KMS-11 (cell line): ENCODE results near the gene TUSC7.

Experiments used
- H2AFZ ChIP-seq: fragments of 200-600 bp; sonication (generic); 2 replicates; pipeline ENCODE4 v1.6.1; 2016; ENCODE audit warnings: antibody characterized with exemption, mixed run types, low read depth
- H3K27ac ChIP-seq: fragments of 200-600 bp; sonication (generic); 2 replicates; pipeline ENCODE4 v1.6.1; 2016; ENCODE audit warnings: mild to moderate bottlenecking, mixed run types
- H3K27me3 ChIP-seq: fragments of 200-600 bp; sonication (generic); 2 replicates; pipeline ENCODE4 v1.6.1; 2017; ENCODE audit warnings: mild to moderate bottlenecking, low read depth, mixed run types, moderate library complexity; ENCODE audit not compliant: insufficient read depth
- H3K36me3 ChIP-seq: fragments of 200-600 bp; sonication (generic); 2 replicates; pipeline ENCODE4 v1.6.1; 2017; ENCODE audit warnings: mild to moderate bottlenecking, mixed run types; ENCODE audit not compliant: insufficient read depth
- H3K4me1 ChIP-seq: fragments of 200-600 bp; sonication (generic); 2 replicates; pipeline ENCODE4 v1.6.1; 2016; ENCODE audit warnings: mild to moderate bottlenecking, low read depth, mixed run types; ENCODE audit not compliant: poor library complexity, severe bottlenecking
- H3K4me2 ChIP-seq: fragments of 200-600 bp; sonication (generic); 2 replicates; pipeline ENCODE4 v1.7.0; 2016; ENCODE audit warnings: mild to moderate bottlenecking, mixed run types
- H3K4me3 ChIP-seq: fragments of 200-600 bp; sonication (generic); IDR thresholded peaks from 2 replicates; pipeline ENCODE4 v1.6.1; 2017; ENCODE audit warnings: low read depth, low read length, mixed read lengths; ENCODE audit not compliant: insufficient read depth
- H3K79me2 ChIP-seq: fragments of 200-600 bp; sonication (generic); 2 replicates; pipeline ENCODE4 v1.6.1; 2016; ENCODE audit warnings: low read depth, mixed run types; ENCODE audit not compliant: insufficient read depth
- H3K9ac ChIP-seq: fragments of 200-600 bp; sonication (generic); 2 replicates; pipeline ENCODE4 v1.6.1; 2016; ENCODE audit warnings: mild to moderate bottlenecking, mixed run types
- H4K20me1 ChIP-seq: fragments of 200-600 bp; sonication (generic); 2 replicates; pipeline ENCODE4 v1.6.1; 2016; ENCODE audit warnings: mild to moderate bottlenecking, mixed run types; ENCODE audit not compliant: insufficient read depth
- CTCF ChIP-seq: fragments of 200-600 bp; sonication (generic); conservative IDR thresholded peaks from 2 replicates; pipeline ENCODE4 v1.6.1; 2017; ENCODE audit warnings: low read depth, mild to moderate bottlenecking, antibody characterized with exemption, low read length, moderate library complexity, mixed read lengths

Gene TUSC7

GRCh38 chr3:116691041-116691440 lies 18.5 kb upstream of the TUSC7 start:
- H4K20me1 ChIP-seq = no peaks in the 10 kb centered on the region
- H3K36me3 ChIP-seq = no peaks in the 10 kb centered on the region
- H3K4me2 ChIP-seq = no peak overlapping the region
- H3K4me3 ChIP-seq = no peak overlapping the region
- no peak overlapping the region for H3K27ac ChIP-seq
- no peak overlapping the region for H2AFZ ChIP-seq
- no peaks in the 10 kb centered on the region for H3K79me2 ChIP-seq
- H3K4me1 ChIP-seq = no peaks in the 10 kb centered on the region
- H3K27me3 ChIP-seq = no peaks in the 10 kb centered on the region
- TF ChIP-seq CTCF = no peak
- H3K9ac ChIP-seq = no peak overlapping the region

- H3K4me1 ChIP-seq = no peaks in the 10 kb centered on the region
- H3K79me2 ChIP-seq = no peaks in the 10 kb centered on the region
- H4K20me1 ChIP-seq = no peaks in the 10 kb centered on the region
- no peak overlapping the region for H3K4me2 ChIP-seq
- no peak overlapping the region for H3K9ac ChIP-seq
- no peak overlapping the region for H3K27ac ChIP-seq
- no peak for TF ChIP-seq CTCF
- H3K4me3 ChIP-seq = no peak overlapping the region
- H3K27me3 ChIP-seq = no peaks in the 10 kb centered on the region
- no peak overlapping the region for H2AFZ ChIP-seq
- no peaks in the 10 kb centered on the region for H3K36me3 ChIP-seq
Observed at GRCh38 chr3:116701070-116701469, 8.5 kb upstream of the TUSC7 start.

- no peak overlapping the region for H3K4me3 ChIP-seq
- H3K27me3 ChIP-seq = no peaks in the 10 kb centered on the region
- no peaks in the 10 kb centered on the region for H3K79me2 ChIP-seq
- H3K36me3 ChIP-seq = no peaks in the 10 kb centered on the region
- no peak overlapping the region for H2AFZ ChIP-seq
- no peak overlapping the region for H3K9ac ChIP-seq
- no peak overlapping the region for H3K4me2 ChIP-seq
- H4K20me1 ChIP-seq = no peaks in the 10 kb centered on the region
- H3K4me1 ChIP-seq = no peaks in the 10 kb centered on the region
- no peak for TF ChIP-seq CTCF
- no peak overlapping the region for H3K27ac ChIP-seq
Observed at GRCh38 chr3:116702334-116702733, 7.2 kb upstream of the TUSC7 start.

- Histone ChIP-seq H3K4me2 (no peak overlapping the region), H3K4me3 (no peak overlapping the region), H3K27me3 (no peaks in the 10 kb centered on the region), H3K36me3 (no peaks in the 10 kb centered on the region), H4K20me1 (no peaks in the 10 kb centered on the region), H3K27ac (no peak overlapping the region), H2AFZ (no peak overlapping the region), H3K9ac (no peak overlapping the region), H3K79me2 (no peaks in the 10 kb centered on the region), H3K4me1 (no peaks in the 10 kb centered on the region)
- TF ChIP-seq CTCF = no peak
Observed at GRCh38 chr3:116707531-116707930, 2.0 kb upstream of the TUSC7 start.

GRCh38 chr3:116716490-116716889 lies 6.9 kb downstream of the TUSC7 start:
- H3K4me1 ChIP-seq = no peaks in the 10 kb centered on the region
- H3K79me2 ChIP-seq = no peaks in the 10 kb centered on the region
- no peak overlapping the region for H3K27ac ChIP-seq
- no peaks in the 10 kb centered on the region for H4K20me1 ChIP-seq
- H3K36me3 ChIP-seq = no peaks in the 10 kb centered on the region
- H3K4me3 ChIP-seq = no peak overlapping the region
- H3K27me3 ChIP-seq = no peaks in the 10 kb centered on the region
- H3K4me2 ChIP-seq = no peak overlapping the region
- no peak overlapping the region for H2AFZ ChIP-seq
- no peak overlapping the region for H3K9ac ChIP-seq
- TF ChIP-seq CTCF = no peak
